Thoracic aorta (tissue), 2 donors: ENCODE measurements around the gene FAM170B. TPM values are rescaled to one million over a fixed set of nuclear protein-coding genes. Genes with fewer than 3 reads are reported as not detected.

Experiments
- ATAC-seq: fragments of 150-250 bp; one replicate; pipeline ENCODE4 v1.8.0; 2017; ENCODE audit warnings: low read depth; ENCODE audit not compliant: insufficient number of reproducible peaks, low FRiP score
- DNase-seq: peaks from one replicate; pipeline ENCODE4 v3.0.0-alpha.2; 2020; ENCODE audit warnings: low spot score
- H3K27ac ChIP-seq, 2 donors: fragments of 200-600 bp; sonication (generic); 1 replicate in 1 of 2; 2 replicates in 1 of 2; pipeline ENCODE4 v1.5.1; 2016; ENCODE audit warnings: mild to moderate bottlenecking in 2 of 2, moderate library complexity in 2 of 2
- H3K27me3 ChIP-seq: fragments of 200-600 bp; sonication (generic); replicated peaks from 2 replicates; pipeline ENCODE4 v1.6.0; 2016; ENCODE audit warnings: mild to moderate bottlenecking; ENCODE audit not compliant: insufficient read depth
- H3K36me3 ChIP-seq: fragments of 200-600 bp; sonication (generic); one replicate; pipeline ENCODE4 v1.5.1; 2016
- H3K4me1 ChIP-seq, 2 donors: fragments of 200-600 bp; sonication (generic); 1 replicate in 1 of 2; 2 replicates in 1 of 2; pipeline versions ENCODE4 v1.5.1 to v1.6.0; 2016; ENCODE audit warnings: low read depth in 2 of 2, mild to moderate bottlenecking in 1 of 2; ENCODE audit not compliant: control insufficient read depth in 1 of 2
- H3K4me3 ChIP-seq: fragments of 200-600 bp; sonication (generic); 2 replicates; pipeline ENCODE4 v1.5.1; 2016; ENCODE audit warnings: mild to moderate bottlenecking
- H3K9me3 ChIP-seq: fragments of 200-600 bp; sonication (generic); 2 replicates; pipeline ENCODE4 v1.5.1; 2016
- CTCF ChIP-seq: fragments of 200-600 bp; sonication (generic); IDR thresholded peaks from one replicate; pipeline ENCODE4 v1.5.1; 2019; ENCODE audit warnings: antibody characterized with exemption
- total RNA-seq, 2 donors: library from RNA; depleted of rRNA; stranded (reverse); fragments of >200 nt; gene quantifications; one replicate each; pipeline versions ENCODE4 v1.1.0 to v1.2.3, GENCODE V29; 2016

Gene FAM170B
- total RNA-seq, 2 donors from 2014 or later: not detected

- Histone ChIP-seq H3K36me3 (no peaks in the 10 kb centered on the region), H3K4me1 (peaks cover 13 to 41% of the 10 kb centered on the region in 2 donors), H3K27ac (peak overlapping the region; percentile 43 to 59), H3K4me3 (no peak overlapping the region), H3K9me3 (no peaks in the 10 kb centered on the region), H3K27me3 (no peaks in the 10 kb centered on the region)
- DNase-seq (no peak), ATAC-seq (no peak)
- no peak for TF ChIP-seq CTCF
Observed at GRCh38 chr10:49139028-49139845, 5.4 kb upstream of the FAM170B start.

GRCh38 chr10:49138361-49138891, 4.6 kb upstream of the FAM170B start:
- Histone ChIP-seq H3K27ac (peak overlapping the region; percentile 10 to 59), H3K27me3 (no peaks in the 10 kb centered on the region), H3K4me3 (no peak overlapping the region), H3K4me1 (peaks cover 13 to 41% of the 10 kb centered on the region in 2 donors), H3K36me3 (no peaks in the 10 kb centered on the region), H3K9me3 (no peaks in the 10 kb centered on the region)
- DNase-seq (no peak), ATAC-seq (no peak)
- no peak for TF ChIP-seq CTCF

- Histone ChIP-seq H3K4me3 (no peak overlapping the region), H3K27ac (no peak overlapping the region), H3K4me1 (peaks cover 13 to 41% of the 10 kb centered on the region in 2 donors), H3K36me3 (no peaks in the 10 kb centered on the region), H3K9me3 (no peaks in the 10 kb centered on the region), H3K27me3 (no peaks in the 10 kb centered on the region)
- TF ChIP-seq CTCF: no peak
- no peak for DNase-seq
- ATAC-seq: no peak
Observed at GRCh38 chr10:49136525-49136924, 2.7 kb upstream of the FAM170B start.

GRCh38 chr10:49135575-49136313, 1.9 kb upstream of the FAM170B start:
- no peak for DNase-seq
- Histone ChIP-seq H3K4me1 (peaks cover 13 to 40% of the 10 kb centered on the region in 2 donors), H3K27ac (no peak overlapping the region), H3K36me3 (no peaks in the 10 kb centered on the region), H3K9me3 (no peaks in the 10 kb centered on the region), H3K27me3 (no peaks in the 10 kb centered on the region), H3K4me3 (no peak overlapping the region)
- peak; percentile 67 for ATAC-seq
- no peak for TF ChIP-seq CTCF

- H3K9me3 ChIP-seq: no peaks in the 10 kb centered on the region
- no peak for DNase-seq
- no peak overlapping the region for H3K4me3 ChIP-seq
- peaks cover 10 to 25% of the 10 kb centered on the region in 2 donors for H3K4me1 ChIP-seq
- H3K36me3 ChIP-seq: no peaks in the 10 kb centered on the region
- no peak for ATAC-seq
- no peak for TF ChIP-seq CTCF
- H3K27me3 ChIP-seq: no peaks in the 10 kb centered on the region
- H3K27ac ChIP-seq: no peak overlapping the region
Observed at GRCh38 chr10:49134327-49134726, 506 bp upstream of the FAM170B start.
